K562 (cell line): Measurements from ENCODE around the gene TRIP10. TPM values are rescaled to one million over a fixed set of nuclear protein-coding genes. Genes with fewer than 3 reads are reported as not detected.

Source experiments
- ERF ChIP-seq: fragments of 450-650 bp; formaldehyde crosslinking; IDR thresholded peaks from 2 replicates; pipeline ENCODE4 v1.4.0; 2020; ENCODE audit warnings: mild to moderate bottlenecking, mixed read lengths
- FOXJ3 ChIP-seq: sonication (generic); formaldehyde crosslinking; IDR thresholded peaks from 2 replicates; pipeline ENCODE4 v1.4.0; 2020; ENCODE audit warnings: mild to moderate bottlenecking, missing genetic modification reagents
- HDAC6 ChIP-seq: IDR thresholded peaks from 2 replicates; pipeline ENCODE4 v1.6.1; 2012; ENCODE audit warnings: low read depth, mild to moderate bottlenecking, control low read depth, inconsistent platforms, low read length, moderate library complexity
- HNRNPUL1 ChIP-seq: fragments of 200-400 bp; formaldehyde crosslinking; IDR thresholded peaks from 2 replicates; pipeline ENCODE4 v1.6.1; 2017; ENCODE audit warnings: low read length
- PHF8 ChIP-seq: fragments of 200-600 bp; sonication (generic); IDR thresholded peaks from 2 replicates; pipeline ENCODE4 v1.6.1; 2012; ENCODE audit warnings: mixed run types, mild to moderate bottlenecking, inconsistent platforms, low read length, moderate library complexity, borderline replicate concordance
- TAF9B ChIP-seq: fragments of 450-650 bp; IDR thresholded peaks from 2 replicates; pipeline ENCODE4 v1.6.1; 2018; ENCODE audit warnings: mild to moderate bottlenecking; ENCODE audit not compliant: partially characterized antibody
- U2AF1 ChIP-seq: fragments of 200-400 bp; formaldehyde crosslinking; optimal IDR thresholded peaks from 2 replicates; pipeline ENCODE3; 2017; ENCODE audit warnings: mild to moderate bottlenecking, low read depth, low read length, moderate library complexity
- ZNF76 ChIP-seq: fragments of 250-450 bp; sonication (Bioruptor Pico); IDR thresholded peaks from 2 replicates; pipeline ENCODE4 v1.4.0; 2020; ENCODE audit warnings: mild to moderate bottlenecking, moderate library complexity, borderline replicate concordance
- ZNF77 ChIP-seq: fragments of 250-450 bp; sonication (Bioruptor Pico); IDR thresholded peaks from 2 replicates; pipeline ENCODE4 v1.5.0; 2020
- ZSCAN32 ChIP-seq: fragments of 450-650 bp; formaldehyde crosslinking; IDR thresholded peaks from 2 replicates; pipeline ENCODE4 v1.4.0; 2020; ENCODE audit warnings: mild to moderate bottlenecking, moderate library complexity
- polyA plus RNA-seq, 8 experiments: library from polyadenylated mRNA; depleted of rRNA in 4 of 8; stranded (reverse) in 5 of 8; unstranded in 3 of 8; fragments of >200 nt; fragmentation: Nextera tagmentation in 2 of 8; fragmentation: Illumina TruSeq in 1 of 8; extraction: Ambion mirVana in 2 of 8; extraction: Trizol in 1 of 8; gene quantifications; 2 replicates each; pipeline versions ENCODE4 v1.2.1 to v1.2.3, GENCODE V29; 2011 to 2014; ENCODE audit warnings: inconsistent platforms in 1 of 8, missing spikeins in 1 of 8
- total RNA-seq, 7 experiments: library from RNA; depleted of rRNA in 6 of 7; stranded (reverse); fragments of >200 nt in 6 of 7; fragmentation: Illumina TruSeq in 2 of 7; extraction: Trizol in 2 of 7; gene quantifications; 2 replicates each; pipeline versions ENCODE4 v1.2.1 to v1.2.3, GENCODE V29; 2011 to 2021; ENCODE audit warnings: low replicate concordance in 1 of 7
- TF ChIP-seq, protein P1 (sequence below): IDR thresholded peaks from 3 replicates; pipeline ENCODE4 v1.6.1; 2011; ENCODE audit warnings: borderline replicate concordance, mild to moderate bottlenecking; ENCODE audit not compliant: insufficient read length, insufficient read depth
- TF ChIP-seq, protein P2 (sequence below): fragments of 450-650 bp; IDR thresholded peaks from 2 replicates; pipeline ENCODE4 v1.6.1; 2017; ENCODE audit warnings: mild to moderate bottlenecking, moderate library complexity
- TF ChIP-seq, protein P3 (sequence below): fragments of 450-650 bp; IDR thresholded peaks from 2 replicates; pipeline ENCODE4 v1.6.1; 2016; ENCODE audit warnings: mild to moderate bottlenecking
- TF ChIP-seq, protein P4 (sequence below): sonication (generic); formaldehyde crosslinking; IDR thresholded peaks from 2 replicates; pipeline ENCODE4 v1.8.0; 2022; ENCODE audit warnings: mild to moderate bottlenecking, missing genetic modification reagents
- TF ChIP-seq, protein P5 (sequence below): fragments of 450-650 bp; formaldehyde crosslinking; IDR thresholded peaks from 2 replicates; pipeline ENCODE4 v1.4.0; 2020; ENCODE audit warnings: mild to moderate bottlenecking, mixed read lengths

The TRIP10 gene
- total and polyA plus RNA-seq, 9 of the 15 experiments (the other 6 are each of a cell fraction or from before 2014, with no cell fraction given) = 1.2 to 66.8 (median 36.1) TPM

DNA sequence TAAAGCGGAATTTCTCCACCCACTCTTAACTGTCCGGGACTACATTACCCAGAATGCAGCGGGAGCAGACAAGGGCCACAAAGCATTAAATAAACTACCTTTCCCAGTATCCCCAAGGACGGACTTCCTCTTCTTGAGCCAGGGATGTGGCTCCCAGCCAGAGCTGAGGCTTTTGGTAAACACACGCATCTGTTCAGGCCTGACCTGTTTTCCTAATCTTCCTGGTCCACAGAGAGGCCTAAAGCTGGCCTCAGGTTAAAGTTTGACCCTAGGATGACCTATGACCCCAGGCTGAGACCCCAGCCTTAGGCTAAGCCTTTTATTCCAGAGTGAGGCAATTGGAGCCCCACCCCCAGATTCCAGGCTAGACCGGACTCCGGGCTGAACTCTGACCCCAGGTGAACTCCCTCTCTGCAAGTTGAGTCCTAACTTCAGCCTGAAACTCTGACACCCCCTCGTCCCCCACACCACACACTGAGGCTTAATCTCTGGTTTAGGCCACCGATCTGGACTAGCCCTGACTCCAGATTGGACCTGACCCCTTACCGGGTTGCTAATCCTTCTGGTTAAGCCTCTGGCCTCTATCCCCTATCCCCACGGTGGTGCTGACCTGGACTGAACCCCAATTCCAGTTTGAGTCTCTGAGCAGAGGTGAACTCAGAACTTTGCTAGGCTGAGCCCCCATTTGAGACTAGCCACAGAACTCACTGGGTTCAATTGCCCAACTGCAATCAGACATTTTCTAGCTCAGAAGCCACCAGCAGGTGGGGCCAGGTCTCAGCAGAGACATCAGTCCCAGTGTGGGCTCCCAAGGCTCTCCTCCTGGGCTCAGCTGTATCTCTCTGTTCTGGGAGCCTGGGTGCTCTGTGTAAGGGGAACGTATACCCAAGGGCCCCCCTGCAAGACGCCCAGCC lies 1.4 kb upstream of the TRIP10 start (continued):
- TF ChIP-seq, protein P1, sequence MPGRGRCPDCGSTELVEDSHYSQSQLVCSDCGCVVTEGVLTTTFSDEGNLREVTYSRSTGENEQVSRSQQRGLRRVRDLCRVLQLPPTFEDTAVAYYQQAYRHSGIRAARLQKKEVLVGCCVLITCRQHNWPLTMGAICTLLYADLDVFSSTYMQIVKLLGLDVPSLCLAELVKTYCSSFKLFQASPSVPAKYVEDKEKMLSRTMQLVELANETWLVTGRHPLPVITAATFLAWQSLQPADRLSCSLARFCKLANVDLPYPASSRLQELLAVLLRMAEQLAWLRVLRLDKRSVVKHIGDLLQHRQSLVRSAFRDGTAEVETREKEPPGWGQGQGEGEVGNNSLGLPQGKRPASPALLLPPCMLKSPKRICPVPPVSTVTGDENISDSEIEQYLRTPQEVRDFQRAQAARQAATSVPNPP = no peak
- TF ChIP-seq HNRNPUL1 = no peak
- TF ChIP-seq ZSCAN32 (CRISPR knock-in tag) = no peak
- TF ChIP-seq, protein P2, sequence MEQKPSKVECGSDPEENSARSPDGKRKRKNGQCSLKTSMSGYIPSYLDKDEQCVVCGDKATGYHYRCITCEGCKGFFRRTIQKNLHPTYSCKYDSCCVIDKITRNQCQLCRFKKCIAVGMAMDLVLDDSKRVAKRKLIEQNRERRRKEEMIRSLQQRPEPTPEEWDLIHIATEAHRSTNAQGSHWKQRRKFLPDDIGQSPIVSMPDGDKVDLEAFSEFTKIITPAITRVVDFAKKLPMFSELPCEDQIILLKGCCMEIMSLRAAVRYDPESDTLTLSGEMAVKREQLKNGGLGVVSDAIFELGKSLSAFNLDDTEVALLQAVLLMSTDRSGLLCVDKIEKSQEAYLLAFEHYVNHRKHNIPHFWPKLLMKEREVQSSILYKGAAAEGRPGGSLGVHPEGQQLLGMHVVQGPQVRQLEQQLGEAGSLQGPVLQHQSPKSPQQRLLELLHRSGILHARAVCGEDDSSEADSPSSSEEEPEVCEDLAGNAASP = no peak
- TF ChIP-seq ERF (CRISPR knock-in tag) = 0 out of 2 replicates have a peak, but pooled peaks have one; percentile 58
- no peak for TF ChIP-seq ZNF76
- TF ChIP-seq, protein P3, sequence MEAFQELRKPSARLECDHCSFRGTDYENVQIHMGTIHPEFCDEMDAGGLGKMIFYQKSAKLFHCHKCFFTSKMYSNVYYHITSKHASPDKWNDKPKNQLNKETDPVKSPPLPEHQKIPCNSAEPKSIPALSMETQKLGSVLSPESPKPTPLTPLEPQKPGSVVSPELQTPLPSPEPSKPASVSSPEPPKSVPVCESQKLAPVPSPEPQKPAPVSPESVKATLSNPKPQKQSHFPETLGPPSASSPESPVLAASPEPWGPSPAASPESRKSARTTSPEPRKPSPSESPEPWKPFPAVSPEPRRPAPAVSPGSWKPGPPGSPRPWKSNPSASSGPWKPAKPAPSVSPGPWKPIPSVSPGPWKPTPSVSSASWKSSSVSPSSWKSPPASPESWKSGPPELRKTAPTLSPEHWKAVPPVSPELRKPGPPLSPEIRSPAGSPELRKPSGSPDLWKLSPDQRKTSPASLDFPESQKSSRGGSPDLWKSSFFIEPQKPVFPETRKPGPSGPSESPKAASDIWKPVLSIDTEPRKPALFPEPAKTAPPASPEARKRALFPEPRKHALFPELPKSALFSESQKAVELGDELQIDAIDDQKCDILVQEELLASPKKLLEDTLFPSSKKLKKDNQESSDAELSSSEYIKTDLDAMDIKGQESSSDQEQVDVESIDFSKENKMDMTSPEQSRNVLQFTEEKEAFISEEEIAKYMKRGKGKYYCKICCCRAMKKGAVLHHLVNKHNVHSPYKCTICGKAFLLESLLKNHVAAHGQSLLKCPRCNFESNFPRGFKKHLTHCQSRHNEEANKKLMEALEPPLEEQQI = no peak
- TF ChIP-seq U2AF1 = no peak
- peak; percentile 6; the same call in 1 of the 2 replicates for TF ChIP-seq PHF8
- no peak for TF ChIP-seq FOXJ3 (CRISPR knock-in tag)
- TF ChIP-seq, protein P4, sequence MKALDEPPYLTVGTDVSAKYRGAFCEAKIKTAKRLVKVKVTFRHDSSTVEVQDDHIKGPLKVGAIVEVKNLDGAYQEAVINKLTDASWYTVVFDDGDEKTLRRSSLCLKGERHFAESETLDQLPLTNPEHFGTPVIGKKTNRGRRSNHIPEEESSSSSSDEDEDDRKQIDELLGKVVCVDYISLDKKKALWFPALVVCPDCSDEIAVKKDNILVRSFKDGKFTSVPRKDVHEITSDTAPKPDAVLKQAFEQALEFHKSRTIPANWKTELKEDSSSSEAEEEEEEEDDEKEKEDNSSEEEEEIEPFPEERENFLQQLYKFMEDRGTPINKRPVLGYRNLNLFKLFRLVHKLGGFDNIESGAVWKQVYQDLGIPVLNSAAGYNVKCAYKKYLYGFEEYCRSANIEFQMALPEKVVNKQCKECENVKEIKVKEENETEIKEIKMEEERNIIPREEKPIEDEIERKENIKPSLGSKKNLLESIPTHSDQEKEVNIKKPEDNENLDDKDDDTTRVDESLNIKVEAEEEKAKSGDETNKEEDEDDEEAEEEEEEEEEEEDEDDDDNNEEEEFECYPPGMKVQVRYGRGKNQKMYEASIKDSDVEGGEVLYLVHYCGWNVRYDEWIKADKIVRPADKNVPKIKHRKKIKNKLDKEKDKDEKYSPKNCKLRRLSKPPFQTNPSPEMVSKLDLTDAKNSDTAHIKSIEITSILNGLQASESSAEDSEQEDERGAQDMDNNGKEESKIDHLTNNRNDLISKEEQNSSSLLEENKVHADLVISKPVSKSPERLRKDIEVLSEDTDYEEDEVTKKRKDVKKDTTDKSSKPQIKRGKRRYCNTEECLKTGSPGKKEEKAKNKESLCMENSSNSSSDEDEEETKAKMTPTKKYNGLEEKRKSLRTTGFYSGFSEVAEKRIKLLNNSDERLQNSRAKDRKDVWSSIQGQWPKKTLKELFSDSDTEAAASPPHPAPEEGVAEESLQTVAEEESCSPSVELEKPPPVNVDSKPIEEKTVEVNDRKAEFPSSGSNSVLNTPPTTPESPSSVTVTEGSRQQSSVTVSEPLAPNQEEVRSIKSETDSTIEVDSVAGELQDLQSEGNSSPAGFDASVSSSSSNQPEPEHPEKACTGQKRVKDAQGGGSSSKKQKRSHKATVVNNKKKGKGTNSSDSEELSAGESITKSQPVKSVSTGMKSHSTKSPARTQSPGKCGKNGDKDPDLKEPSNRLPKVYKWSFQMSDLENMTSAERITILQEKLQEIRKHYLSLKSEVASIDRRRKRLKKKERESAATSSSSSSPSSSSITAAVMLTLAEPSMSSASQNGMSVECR = peak; percentile 53; the same call in 1 of the 2 replicates
- no peak for TF ChIP-seq ZNF77 (CRISPR knock-in tag)
- TF ChIP-seq HDAC6 = no peak
- no peak for TF ChIP-seq TAF9B
- TF ChIP-seq, protein P5, sequence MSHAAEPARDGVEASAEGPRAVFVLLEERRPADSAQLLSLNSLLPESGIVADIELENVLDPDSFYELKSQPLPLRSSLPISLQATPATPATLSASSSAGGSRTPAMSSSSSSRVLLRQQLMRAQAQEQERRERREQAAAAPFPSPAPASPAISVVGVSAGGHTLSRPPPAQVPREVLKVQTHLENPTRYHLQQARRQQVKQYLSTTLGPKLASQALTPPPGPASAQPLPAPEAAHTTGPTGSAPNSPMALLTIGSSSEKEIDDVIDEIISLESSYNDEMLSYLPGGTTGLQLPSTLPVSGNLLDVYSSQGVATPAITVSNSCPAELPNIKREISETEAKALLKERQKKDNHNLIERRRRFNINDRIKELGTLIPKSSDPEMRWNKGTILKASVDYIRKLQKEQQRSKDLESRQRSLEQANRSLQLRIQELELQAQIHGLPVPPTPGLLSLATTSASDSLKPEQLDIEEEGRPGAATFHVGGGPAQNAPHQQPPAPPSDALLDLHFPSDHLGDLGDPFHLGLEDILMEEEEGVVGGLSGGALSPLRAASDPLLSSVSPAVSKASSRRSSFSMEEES (CRISPR knock-in tag) = no peak
